Smooth muscle cell (in vitro differentiated cells): ENCODE results near the gene OR7G2. TPM values are rescaled to one million over a fixed set of nuclear protein-coding genes. Genes with fewer than 3 reads are reported as not detected.
"Not testable (repeated sequence)": the region's sequence is repeated elsewhere in the genome, so short reads cannot be mapped to it uniquely, and the experiment has no call there.

Source experiments
- DNase-seq: peaks from one replicate; lab custom pipeline; 2025; ENCODE audit not compliant: unreplicated experiment; lab: John Stamatoyannopoulos, UW
- H2AFZ ChIP-seq: fragments of 200-600 bp; sonication (generic); 2 replicates; pipeline ENCODE4 v1.6.0; 2016; ENCODE audit warnings: antibody characterized with exemption, low read depth, mild to moderate bottlenecking
- H3F3A ChIP-seq: fragments of 200-600 bp; sonication (generic); 2 replicates; pipeline ENCODE4 v1.6.0; 2017; ENCODE audit warnings: antibody characterized with exemption, low read depth
- H3K27ac ChIP-seq: fragments of 200-600 bp; sonication (generic); 2 replicates; pipeline ENCODE4 v1.5.1; 2016; ENCODE audit warnings: low read depth, mild to moderate bottlenecking
- H3K27me3 ChIP-seq: fragments of 200-600 bp; sonication (generic); 2 replicates; pipeline ENCODE4 v1.6.1; 2016; ENCODE audit warnings: low read depth, mild to moderate bottlenecking
- H3K36me3 ChIP-seq: fragments of 200-600 bp; sonication (generic); 2 replicates; pipeline ENCODE4 v1.5.1; 2016; ENCODE audit warnings: low read depth
- H3K4me1 ChIP-seq: fragments of 200-600 bp; sonication (generic); 2 replicates; pipeline ENCODE4 v1.5.1; 2016; ENCODE audit warnings: low read depth
- H3K4me2 ChIP-seq: fragments of 200-600 bp; sonication (generic); 2 replicates; pipeline ENCODE4 v1.6.0; 2016; ENCODE audit warnings: mild to moderate bottlenecking
- H3K4me3 ChIP-seq: fragments of 200-600 bp; sonication (generic); 2 replicates; pipeline ENCODE4 v1.5.1; 2016; ENCODE audit warnings: mild to moderate bottlenecking
- H3K79me2 ChIP-seq: fragments of 200-600 bp; sonication (generic); 2 replicates; pipeline ENCODE4 v1.6.0; 2016; ENCODE audit warnings: low read depth, mild to moderate bottlenecking
- H3K9ac ChIP-seq: fragments of 200-600 bp; sonication (generic); 2 replicates; pipeline ENCODE4 v1.6.0; 2016; ENCODE audit warnings: low read depth
- H3K9me3 ChIP-seq: fragments of 200-600 bp; sonication (generic); replicated peaks from 2 replicates; pipeline ENCODE4 v1.5.1; 2016; ENCODE audit warnings: low read depth
- H4K20me1 ChIP-seq: fragments of 200-600 bp; sonication (generic); 2 replicates; pipeline ENCODE4 v1.6.0; 2016; ENCODE audit warnings: low read depth
- WGBS: methylation state at CpG from one replicate; pipeline ENCODE4 v1.1.7; 2016; ENCODE audit warnings: low lambda C conversion rate; 5-methylcytosine and 5-hydroxymethylcytosine counted together
- polyA plus RNA-seq: library from polyadenylated mRNA; unstranded; fragments of >200 nt; fragmentation: Nextera tagmentation; extraction: Ambion mirVana; gene quantifications from 2 replicates; pipeline ENCODE4 v1.2.1, GENCODE V29; 2016
- small RNA-seq: library from RNA; depleted of rRNA; stranded (forward); fragments of <200 nt; gene quantifications from one replicate; pipeline ENCODE3, GENCODE V24; 2014
- total RNA-seq: library from RNA; depleted of rRNA; stranded (reverse); fragments of >200 nt; gene quantifications from 2 replicates; pipeline ENCODE4 v1.2.3, GENCODE V29; 2014
- TF ChIP-seq, protein P1 (sequence below): fragments of 200-600 bp; sonication (generic); IDR thresholded peaks from 2 replicates; pipeline ENCODE4 v1.5.1; 2017; ENCODE audit warnings: borderline replicate concordance, mild to moderate bottlenecking, antibody characterized with exemption; ENCODE audit not compliant: insufficient read depth, poor library complexity, severe bottlenecking

The OR7G2 gene
- total and polyA plus RNA-seq, 2 experiments from 2014 or later = not detected

DNA sequence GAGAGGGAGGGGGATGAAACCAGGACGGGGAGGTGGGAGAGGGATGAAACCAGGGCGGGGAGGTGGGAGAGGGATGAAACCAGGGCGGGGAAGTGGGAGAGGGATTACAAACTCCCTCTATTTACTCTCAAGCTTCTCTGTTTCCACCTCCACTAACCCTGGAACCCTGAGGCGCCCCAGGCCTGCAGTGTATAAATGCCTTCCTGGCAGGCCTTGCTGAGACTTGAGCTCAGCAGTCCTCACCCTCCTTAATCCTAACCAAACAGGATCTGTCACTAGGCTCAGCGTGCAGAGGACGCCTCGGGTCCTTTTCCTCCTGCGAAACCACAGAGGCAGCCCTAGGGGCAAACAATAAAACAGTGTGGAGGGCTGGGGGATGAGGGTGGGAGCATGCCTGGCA is 52.5 kb downstream of the OR7G2 start:
- Histone ChIP-seq H3K4me3 (no peak overlapping the region), H3K4me2 (no peak overlapping the region), H2AFZ (no peak overlapping the region), H3K9ac (no peak overlapping the region), H3K27me3 (no peaks in the 10 kb centered on the region), H3K27ac (no peak overlapping the region), H3K79me2 (no peaks in the 10 kb centered on the region), H3K36me3 (no peaks in the 10 kb centered on the region), H4K20me1 (no peaks in the 10 kb centered on the region), H3F3A (no peaks in the 10 kb centered on the region), H3K9me3 (no peaks in the 10 kb centered on the region), H3K4me1 (peaks cover 6% of the 10 kb centered on the region)
- WGBS = 25% methylated on average over 8 of the region's 8 CpGs
- DNase-seq = no peak
- TF ChIP-seq, protein P1, sequence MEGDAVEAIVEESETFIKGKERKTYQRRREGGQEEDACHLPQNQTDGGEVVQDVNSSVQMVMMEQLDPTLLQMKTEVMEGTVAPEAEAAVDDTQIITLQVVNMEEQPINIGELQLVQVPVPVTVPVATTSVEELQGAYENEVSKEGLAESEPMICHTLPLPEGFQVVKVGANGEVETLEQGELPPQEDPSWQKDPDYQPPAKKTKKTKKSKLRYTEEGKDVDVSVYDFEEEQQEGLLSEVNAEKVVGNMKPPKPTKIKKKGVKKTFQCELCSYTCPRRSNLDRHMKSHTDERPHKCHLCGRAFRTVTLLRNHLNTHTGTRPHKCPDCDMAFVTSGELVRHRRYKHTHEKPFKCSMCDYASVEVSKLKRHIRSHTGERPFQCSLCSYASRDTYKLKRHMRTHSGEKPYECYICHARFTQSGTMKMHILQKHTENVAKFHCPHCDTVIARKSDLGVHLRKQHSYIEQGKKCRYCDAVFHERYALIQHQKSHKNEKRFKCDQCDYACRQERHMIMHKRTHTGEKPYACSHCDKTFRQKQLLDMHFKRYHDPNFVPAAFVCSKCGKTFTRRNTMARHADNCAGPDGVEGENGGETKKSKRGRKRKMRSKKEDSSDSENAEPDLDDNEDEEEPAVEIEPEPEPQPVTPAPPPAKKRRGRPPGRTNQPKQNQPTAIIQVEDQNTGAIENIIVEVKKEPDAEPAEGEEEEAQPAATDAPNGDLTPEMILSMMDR = no peak

DNA sequence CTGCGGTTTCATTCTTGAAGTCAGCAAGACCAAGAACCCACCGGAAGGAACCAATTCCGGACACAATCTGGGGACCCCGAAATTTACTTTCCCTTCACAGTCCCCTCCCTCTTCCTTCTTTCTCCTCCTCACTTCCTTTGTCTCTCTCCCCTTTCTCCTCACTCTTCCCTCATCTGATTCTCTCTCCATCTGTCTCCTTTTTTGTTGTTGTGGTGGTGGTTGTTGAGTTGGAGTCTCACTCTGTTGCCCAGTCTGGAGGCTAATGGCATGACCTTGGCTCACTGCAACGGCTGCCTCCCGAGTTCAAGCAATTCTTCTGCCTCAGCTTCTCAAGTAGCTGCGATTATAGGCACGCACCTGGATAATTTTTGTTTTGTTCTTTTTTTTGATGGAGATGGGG is 53.1 kb downstream of the OR7G2 start:
- no peaks in the 10 kb centered on the region for H3K9me3 ChIP-seq
- 85% methylated on average over 8 of the region's 8 CpGs for WGBS

GRCh38 chr19:9053674-9054073 is 53.6 kb downstream of the OR7G2 start:
- H3K9ac ChIP-seq, H3F3A ChIP-seq, H3K4me1 ChIP-seq, H3K27ac ChIP-seq, H3K4me3 ChIP-seq, H3K79me2 ChIP-seq, H3K36me3 ChIP-seq, H3K27me3 ChIP-seq, H2AFZ ChIP-seq, H3K4me2 ChIP-seq, H3K9me3 ChIP-seq, H4K20me1 ChIP-seq, DNase-seq: not testable (repeated sequence)
- WGBS = 96% methylated on average over 6 of the region's 6 CpGs

More for the DNA sequence above, 53.1 kb downstream of the OR7G2 start:
- Histone ChIP-seq H3K4me2 (no peak overlapping the region), H3K27me3 (no peaks in the 10 kb centered on the region), H3F3A (no peaks in the 10 kb centered on the region), H3K4me3 (no peak overlapping the region), H3K4me1 (peaks cover 6% of the 10 kb centered on the region), H3K27ac (no peak overlapping the region), H3K79me2 (no peaks in the 10 kb centered on the region), H3K36me3 (no peaks in the 10 kb centered on the region), H2AFZ (no peak overlapping the region), H4K20me1 (no peaks in the 10 kb centered on the region), H3K9ac (no peak overlapping the region)
- DNase-seq = no peak
- TF ChIP-seq, protein P1 = no peak

DNA sequence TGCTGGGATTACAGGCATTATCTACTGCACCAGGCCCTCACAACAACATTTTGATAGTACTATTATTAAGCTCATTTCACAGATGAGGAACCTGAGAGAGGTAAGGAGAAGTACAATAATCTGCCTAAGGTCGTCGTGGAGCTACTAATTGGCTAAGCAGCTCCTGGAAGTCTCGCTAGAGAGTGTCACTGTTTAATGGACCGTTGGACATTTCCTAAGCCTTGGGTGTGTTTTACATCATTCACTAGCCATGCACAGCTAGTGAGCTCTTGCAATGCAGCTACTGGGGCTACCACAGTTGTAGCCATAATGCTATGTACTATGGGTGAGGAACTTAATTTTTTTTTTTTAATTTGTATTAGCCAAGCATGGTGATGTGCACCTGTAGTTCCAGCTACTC is 54.4 kb downstream of the OR7G2 start:
- H4K20me1 ChIP-seq = no peaks in the 10 kb centered on the region
- no peaks in the 10 kb centered on the region for H3K36me3 ChIP-seq
- WGBS = 85% methylated on average over 4 of the region's 4 CpGs
- no peaks in the 10 kb centered on the region for H3K9me3 ChIP-seq
- H3K4me3 ChIP-seq = no peak overlapping the region
- no peak for DNase-seq
- TF ChIP-seq, protein P1 = no peak
- no peaks in the 10 kb centered on the region for H3K27me3 ChIP-seq
- no peak overlapping the region for H2AFZ ChIP-seq
- no peaks in the 10 kb centered on the region for H3F3A ChIP-seq
- H3K4me2 ChIP-seq = no peak overlapping the region
- no peaks in the 10 kb centered on the region for H3K79me2 ChIP-seq
- no peak overlapping the region for H3K27ac ChIP-seq
- peaks cover 6% of the 10 kb centered on the region for H3K4me1 ChIP-seq
- no peak overlapping the region for H3K9ac ChIP-seq

Small RNAs within 50 kb of the gene (small RNA-seq; reads per million reads assigned to genes)
- not detected for gene OR1M4P

Other genes with a start within 250 kb of the OR7G2 start
- 0.04 TPM in 2 replicates for gene MUC16, start 97.1 kb downstream of the OR7G2 start, total RNA-seq
- gene MUC16, start 97.1 kb downstream of the OR7G2 start, polyA plus RNA-seq = under 0.01 TPM in 1 of 2 replicates, not detected in the other
- not detected in 2 replicates for gene OR1M1, start 20.4 kb downstream of the OR7G2 start, total RNA-seq
- gene OR1M1, start 20.4 kb downstream of the OR7G2 start, polyA plus RNA-seq = not detected in 2 replicates
- gene OR7G1, start 8.3 kb upstream of the OR7G2 start, total RNA-seq = not detected in 2 replicates
- gene OR7G1, start 8.3 kb upstream of the OR7G2 start, polyA plus RNA-seq = not detected in 2 replicates
- not detected in 2 replicates for gene OR7G3, start 19.5 kb upstream of the OR7G2 start, total RNA-seq
- not detected in 2 replicates for gene OR7G3, start 19.5 kb upstream of the OR7G2 start, polyA plus RNA-seq
- 19.0 and 23.8 TPM in 2 replicates for gene ZNF317, start 32.9 kb upstream of the OR7G2 start, total RNA-seq
- 19.6 and 22.1 TPM in 2 replicates for gene ZNF317, start 32.9 kb upstream of the OR7G2 start, polyA plus RNA-seq
- gene OR7D2, start 71.5 kb upstream of the OR7G2 start, total RNA-seq = 0.04 and 0.67 TPM in 2 replicates
- gene OR7D2, start 71.5 kb upstream of the OR7G2 start, polyA plus RNA-seq = 0.18 and 0.22 TPM in 2 replicates
- gene OR7D4, start 112.1 kb upstream of the OR7G2 start, total RNA-seq = not detected in 2 replicates
- not detected in 2 replicates for gene OR7D4, start 112.1 kb upstream of the OR7G2 start, polyA plus RNA-seq
- not detected in 2 replicates for gene OR7E24, start 143.5 kb upstream of the OR7G2 start, total RNA-seq
- gene OR7E24, start 143.5 kb upstream of the OR7G2 start, polyA plus RNA-seq = not detected in 2 replicates
- gene ZNF699, start 202.4 kb upstream of the OR7G2 start, total RNA-seq = 6.3 and 17.9 TPM in 2 replicates
- 3.5 and 3.7 TPM in 2 replicates for gene ZNF699, start 202.4 kb upstream of the OR7G2 start, polyA plus RNA-seq
- 22.8 and 23.8 TPM in 2 replicates for gene ZNF559, start 216.7 kb upstream of the OR7G2 start, total RNA-seq
- 7.8 and 8.9 TPM in 2 replicates for gene ZNF559, start 216.7 kb upstream of the OR7G2 start, polyA plus RNA-seq